WI38 (cell line): ENCODE data around the gene BMAL1.
"Not testable (repeated sequence)": the region's sequence is repeated elsewhere in the genome, so short reads cannot be mapped to it uniquely, and the experiment has no call there.

Experiments used
- H3K4me3 ChIP-seq: 2 replicates; pipeline ENCODE4 v1.5.1; 2011; ENCODE audit warnings: low read depth, mild to moderate bottlenecking, control low read depth, low read length
- CTCF ChIP-seq: IDR thresholded peaks from 2 replicates; pipeline ENCODE4 v1.5.1; 2012; ENCODE audit warnings: low read depth, mild to moderate bottlenecking, control low read depth, low read length

Gene BMAL1

GRCh38 chr11:13423372-13423771 is 145.8 kb downstream of the BMAL1 start:
- TF ChIP-seq CTCF, result no peak
- no peak overlapping the region for H3K4me3 ChIP-seq

GRCh38 chr11:13427440-13427839 is 149.8 kb downstream of the BMAL1 start:
- H3K4me3 ChIP-seq, result no peak overlapping the region
- TF ChIP-seq CTCF, result no peak

GRCh38 chr11:13429288-13429687 is 151.7 kb downstream of the BMAL1 start:
- TF ChIP-seq CTCF, result no peak
- H3K4me3 ChIP-seq, result no peak overlapping the region

- no peak for TF ChIP-seq CTCF
- no peak overlapping the region for H3K4me3 ChIP-seq
Measured at GRCh38 chr11:13429836-13430235, 152.2 kb downstream of the BMAL1 start.

- no peak overlapping the region for H3K4me3 ChIP-seq
- TF ChIP-seq CTCF, result no peak
Measured at GRCh38 chr11:13433437-13433836, 155.8 kb downstream of the BMAL1 start.

GRCh38 chr11:13434247-13435205 is 156.9 kb downstream of the BMAL1 start:
- no peak for TF ChIP-seq CTCF
- no peak overlapping the region for H3K4me3 ChIP-seq

GRCh38 chr11:13436836-13437235 is 159.2 kb downstream of the BMAL1 start:
- H3K4me3 ChIP-seq, result not testable (repeated sequence)
